Mesenchymal stem cell (in vitro differentiated cells and primary cell): Measurements from ENCODE around the gene TMEM151B.
"Not testable (repeated sequence)": the region's sequence is repeated elsewhere in the genome, so short reads cannot be mapped to it uniquely, and the experiment has no call there.

Source experiments
- DNase-seq: peaks from one replicate; pipeline ENCODE4 v3.0.0-alpha.2; 2013
- H2AFZ ChIP-seq: one replicate; pipeline ENCODE4 v1.6.1; 2013; ENCODE audit warnings: low read depth, mild to moderate bottlenecking, control low read depth, inconsistent platforms, low read length, moderate library complexity
- H2AK5ac ChIP-seq: 2 replicates; pipeline ENCODE4 v1.6.1; 2013; ENCODE audit warnings: low read length, moderate library complexity, mild to moderate bottlenecking, inconsistent platforms; ENCODE audit not compliant: severe bottlenecking
- H2BK120ac ChIP-seq: one replicate; pipeline ENCODE4 v1.6.1; 2013; ENCODE audit warnings: low read depth, mild to moderate bottlenecking, inconsistent platforms, low read length, moderate library complexity
- H2BK12ac ChIP-seq, 2 experiments: one replicate each; pipeline ENCODE4 v1.6.1; 2013; ENCODE audit warnings: inconsistent platforms in 2 of 2, low read length in 2 of 2, mild to moderate bottlenecking in 2 of 2, moderate library complexity in 2 of 2, control low read depth in 1 of 2
- H2BK15ac ChIP-seq: one replicate; pipeline ENCODE4 v1.6.1; 2013; ENCODE audit warnings: mild to moderate bottlenecking, low read depth, inconsistent platforms; ENCODE audit not compliant: poor library complexity, severe bottlenecking
- H2BK5ac ChIP-seq: 2 replicates; pipeline ENCODE4 v1.6.1; 2013; ENCODE audit warnings: low read depth, mild to moderate bottlenecking, low read length, control low read depth, inconsistent platforms; ENCODE audit not compliant: poor library complexity, severe bottlenecking
- H3K14ac ChIP-seq, 2 experiments: one replicate each; pipeline ENCODE4 v1.6.1; 2013; ENCODE audit warnings: inconsistent platforms in 2 of 2, low read length in 2 of 2, control low read depth in 1 of 2, mild to moderate bottlenecking in 1 of 2, moderate library complexity in 1 of 2
- H3K18ac ChIP-seq, 2 experiments: one replicate each; pipeline ENCODE4 v1.6.1; 2013; ENCODE audit warnings: inconsistent platforms in 2 of 2, low read length in 2 of 2, control low read depth in 1 of 2, low read depth in 1 of 2, mild to moderate bottlenecking in 1 of 2
- H3K23ac ChIP-seq, 2 experiments: one replicate each; pipeline ENCODE4 v1.6.1; 2013; ENCODE audit warnings: inconsistent platforms in 2 of 2, low read length in 2 of 2, mild to moderate bottlenecking in 2 of 2, moderate library complexity in 2 of 2, control low read depth in 1 of 2
- H3K27ac ChIP-seq: 2 replicates; pipeline ENCODE4 v1.5.1; 2013; ENCODE audit warnings: mild to moderate bottlenecking, moderate library complexity, low read length, control low read depth, inconsistent platforms; ENCODE audit not compliant: poor library complexity, severe bottlenecking
- H3K27me3 ChIP-seq, 2 experiments: 2 replicates each; pipeline versions ENCODE4 v1.6.1 to v1.7.0; 2013; ENCODE audit warnings: low read length in 2 of 2, mild to moderate bottlenecking in 2 of 2, moderate library complexity in 2 of 2, control low read depth in 1 of 2, inconsistent platforms in 1 of 2; ENCODE audit not compliant: control insufficient read depth in 1 of 2, insufficient read depth in 1 of 2
- H3K36me3 ChIP-seq, 2 experiments: 2 replicates each; pipeline versions ENCODE4 v1.6.1 to v1.7.0; 2013; ENCODE audit warnings: low read length in 2 of 2, control low read depth in 1 of 2, inconsistent platforms in 1 of 2, low read depth in 1 of 2, mild to moderate bottlenecking in 1 of 2; ENCODE audit not compliant: insufficient read depth in 2 of 2, control insufficient read depth in 1 of 2
- H3K4ac ChIP-seq, 2 experiments: one replicate each; pipeline ENCODE4 v1.6.1; 2013; ENCODE audit warnings: inconsistent platforms in 2 of 2, low read length in 2 of 2, mild to moderate bottlenecking in 2 of 2, moderate library complexity in 2 of 2, control low read depth in 1 of 2, low read depth in 1 of 2
- H3K4me1 ChIP-seq: 2 replicates; pipeline ENCODE4 v1.6.1; 2013; ENCODE audit warnings: low read depth, low read length, control low read depth; ENCODE audit not compliant: control insufficient read depth, insufficient read depth
- H3K4me2 ChIP-seq: 2 replicates; pipeline ENCODE4 v1.6.1; 2013; ENCODE audit warnings: low read length, mild to moderate bottlenecking, inconsistent platforms; ENCODE audit not compliant: poor library complexity, severe bottlenecking
- H3K4me3 ChIP-seq, 2 experiments: 2 replicates each; pipeline versions ENCODE4 v1.5.1 to v1.7.0; 2013; ENCODE audit warnings: low read length in 2 of 2, mild to moderate bottlenecking in 2 of 2, control low read depth in 1 of 2, low read depth in 1 of 2; ENCODE audit not compliant: insufficient read depth in 1 of 2
- H3K79me1 ChIP-seq: replicated peaks from 2 replicates; pipeline ENCODE4 v1.6.1; 2013; ENCODE audit warnings: mild to moderate bottlenecking, control low read depth, low read length, inconsistent platforms; ENCODE audit not compliant: poor library complexity, severe bottlenecking
- H3K9ac ChIP-seq: 2 replicates; pipeline ENCODE4 v1.7.0; 2013; ENCODE audit warnings: mild to moderate bottlenecking, low read length, moderate library complexity
- H3K9me3 ChIP-seq: 2 replicates; pipeline ENCODE4 v1.7.0; 2013; ENCODE audit warnings: mild to moderate bottlenecking, low read length; ENCODE audit not compliant: control insufficient read depth
- H4K8ac ChIP-seq: one replicate; pipeline ENCODE4 v1.6.1; 2013; ENCODE audit warnings: inconsistent platforms, mild to moderate bottlenecking, low read length, moderate library complexity
- H4K91ac ChIP-seq: one replicate; pipeline ENCODE4 v1.6.1; 2013; ENCODE audit warnings: mild to moderate bottlenecking, low read length, inconsistent platforms
- WGBS: methylation state at CpG from one replicate; pipeline ENCODE4 v1.1.7; 2013; ENCODE audit warnings: mixed read lengths; 5-methylcytosine and 5-hydroxymethylcytosine counted together

The TMEM151B gene

GRCh38 chr6:44316481-44316880 lies 46.2 kb downstream of the TMEM151B start:
- Histone ChIP-seq H3K18ac (no peak overlapping the region), H3K27ac (no peak overlapping the region), H2BK15ac (no peak overlapping the region), H2BK12ac (no peak overlapping the region), H4K91ac (no peak overlapping the region), H3K79me1 (peaks cover 7% of the 10 kb centered on the region), H3K36me3 (peaks cover under 1 to 6% of the 10 kb centered on the region in 2 experiments), H3K4me1 (peaks cover 4% of the 10 kb centered on the region), H3K4me3 (no peak overlapping the region), H3K27me3 (peaks cover 31 to 51% of the 10 kb centered on the region in 2 experiments), H3K23ac (no peak overlapping the region), H2AK5ac (no peak overlapping the region), H3K9ac (no peak overlapping the region), H2BK120ac (no peak overlapping the region), H3K4ac (no peak overlapping the region), H3K9me3 (peaks cover 6% of the 10 kb centered on the region), H2BK5ac (no peak overlapping the region), H3K14ac (no peak overlapping the region), H3K4me2 (no peak overlapping the region), H4K8ac (no peak overlapping the region), H2AFZ (no peak overlapping the region)
- no peak for DNase-seq
- WGBS: 85% methylated on average over 5 of the region's 12 CpGs

- DNase-seq, H3K4me3 ChIP-seq, H2AFZ ChIP-seq, H3K79me1 ChIP-seq, H3K14ac ChIP-seq, H3K9ac ChIP-seq, H3K27ac ChIP-seq, H3K36me3 ChIP-seq, H3K4me1 ChIP-seq, H3K18ac ChIP-seq, H2AK5ac ChIP-seq, H3K23ac ChIP-seq, H2BK15ac ChIP-seq, H3K9me3 ChIP-seq, H2BK12ac ChIP-seq, H2BK120ac ChIP-seq, H2BK5ac ChIP-seq, H3K4ac ChIP-seq, H4K91ac ChIP-seq, H3K4me2 ChIP-seq, H4K8ac ChIP-seq: not testable (repeated sequence)
- H3K27me3 ChIP-seq: peaks cover 31 to 51% of the 10 kb centered on the region in 2 experiments
- 71% methylated on average over 7 of the region's 9 CpGs for WGBS
Measured at GRCh38 chr6:44317136-44317631, 46.9 kb downstream of the TMEM151B start.

- peaks cover 24 to 57% of the 10 kb centered on the region in 2 experiments for H3K27me3 ChIP-seq
- no peak overlapping the region for H3K18ac ChIP-seq
- no peak overlapping the region for H3K4ac ChIP-seq
- no peaks in the 10 kb centered on the region for H3K79me1 ChIP-seq
- H3K27ac ChIP-seq: no peak overlapping the region
- DNase-seq: no peak
- H3K4me2 ChIP-seq: no peak overlapping the region
- H2BK15ac ChIP-seq: no peak overlapping the region
- WGBS: 100% methylated on average over 1 of the region's 3 CpGs
- H3K14ac ChIP-seq: no peak overlapping the region
- H3K9ac ChIP-seq: no peak overlapping the region
- H3K4me3 ChIP-seq: no peak overlapping the region
- H2BK5ac ChIP-seq: no peak overlapping the region
- no peak overlapping the region for H4K8ac ChIP-seq
- H3K36me3 ChIP-seq: no peaks in the 10 kb centered on the region
- no peak overlapping the region for H2BK120ac ChIP-seq
- H3K23ac ChIP-seq: no peak overlapping the region
- H2AK5ac ChIP-seq: no peak overlapping the region
- peaks cover 6% of the 10 kb centered on the region for H3K9me3 ChIP-seq
- H3K4me1 ChIP-seq: no peaks in the 10 kb centered on the region
- H4K91ac ChIP-seq: no peak overlapping the region
- no peak overlapping the region for H2BK12ac ChIP-seq
- no peak overlapping the region for H2AFZ ChIP-seq
Measured at GRCh38 chr6:44321210-44321609, 51.0 kb downstream of the TMEM151B start.

GRCh38 chr6:44327096-44327495 lies 56.8 kb downstream of the TMEM151B start:
- H3K27ac ChIP-seq: no peak overlapping the region
- no peak overlapping the region for H3K9ac ChIP-seq
- H2BK15ac ChIP-seq: no peak overlapping the region
- H3K4ac ChIP-seq: no peak overlapping the region
- H3K18ac ChIP-seq: no peak overlapping the region
- no peaks in the 10 kb centered on the region for H3K36me3 ChIP-seq
- no peak for DNase-seq
- no peak overlapping the region for H3K14ac ChIP-seq
- no peaks in the 10 kb centered on the region for H3K4me1 ChIP-seq
- H2AK5ac ChIP-seq: no peak overlapping the region
- no peak overlapping the region for H2BK5ac ChIP-seq
- H2BK120ac ChIP-seq: no peak overlapping the region
- no peaks in the 10 kb centered on the region for H3K9me3 ChIP-seq
- H3K4me3 ChIP-seq: no peak overlapping the region
- H3K23ac ChIP-seq: no peak overlapping the region
- no peaks in the 10 kb centered on the region for H3K79me1 ChIP-seq
- H3K27me3 ChIP-seq: peaks cover 27 to 58% of the 10 kb centered on the region in 2 experiments
- no peak overlapping the region for H2AFZ ChIP-seq
- no peak overlapping the region for H2BK12ac ChIP-seq
- no peak overlapping the region for H4K8ac ChIP-seq
- H3K4me2 ChIP-seq: no peak overlapping the region
- H4K91ac ChIP-seq: no peak overlapping the region
